H1 (cell line): ENCODE data around the gene INF2. TPM values are rescaled to one million over a fixed set of nuclear protein-coding genes. Genes with fewer than 3 reads are reported as not detected.
"Not testable (repeated sequence)": the region's sequence is repeated elsewhere in the genome, so short reads cannot be mapped to it uniquely, and the experiment has no call there.

Source experiments
- CTCF ChIA-PET: fragments of 300-600 bp; sonication (Branson Sonifier 250); formaldehyde crosslinking; loops from one replicate; lab custom pipeline; 2021; ENCODE audit not compliant: partially characterized antibody; lab: Charles Lee
- POLR2A ChIA-PET: fragments of 300-600 bp; sonication (Branson Sonifier 250); formaldehyde crosslinking; loops from one replicate; lab custom pipeline; 2021; ENCODE audit warnings: inconsistent platforms; ENCODE audit not compliant: partially characterized antibody; lab: Charles Lee
- DNase-seq, 2 experiments: peaks; one replicate each; pipeline versions ENCODE4 v3.0.0 to v3.0.0-alpha.2; 2010 to 2022; ENCODE audit warnings: low spot score in 2 of 2, low read depth in 1 of 2, mixed read lengths in 1 of 2
- FAIRE-seq: peaks from 2 replicates; lab custom pipeline; 2011; peaks lifted over from hg19 to GRCh38; lab: Jason Lieb, UNC
- H2AFZ ChIP-seq: 2 replicates; pipeline ENCODE4 v1.8.1; 2012; ENCODE audit warnings: low read length, inconsistent platforms
- H2AK5ac ChIP-seq: 2 replicates; pipeline ENCODE4 v1.6.1; 2013; ENCODE audit warnings: low read depth, low read length
- H2BK120ac ChIP-seq: replicated peaks from 2 replicates; pipeline ENCODE3; 2013; ENCODE audit warnings: low read depth, low read length, inconsistent platforms
- H2BK12ac ChIP-seq: 2 replicates; pipeline ENCODE4 v1.6.1; 2013; ENCODE audit warnings: low read depth, low read length
- H2BK15ac ChIP-seq: 2 replicates; pipeline ENCODE4 v1.6.1; 2013; ENCODE audit warnings: low read length
- H2BK20ac ChIP-seq: 2 replicates; pipeline ENCODE4 v1.6.1; 2013; ENCODE audit warnings: low read length
- H2BK5ac ChIP-seq: 2 replicates; pipeline ENCODE4 v1.6.1; 2013; ENCODE audit warnings: low read depth, low read length
- H3K14ac ChIP-seq: 2 replicates; pipeline ENCODE4 v1.6.1; 2013; ENCODE audit warnings: inconsistent platforms; ENCODE audit not compliant: insufficient read length
- H3K18ac ChIP-seq: 2 replicates; pipeline ENCODE4 v1.6.1; 2013; ENCODE audit warnings: low read length; ENCODE audit errors: extremely low read depth
- H3K23ac ChIP-seq: 2 replicates; pipeline ENCODE4 v1.6.1; 2013; ENCODE audit warnings: inconsistent platforms; ENCODE audit not compliant: insufficient read length
- H3K23me2 ChIP-seq: 2 replicates; pipeline ENCODE4 v1.6.1; 2013; ENCODE audit warnings: low read depth, low read length
- H3K27ac ChIP-seq: 2 replicates; pipeline ENCODE4 v1.6.1; 2011; ENCODE audit warnings: low read depth, low read length, inconsistent platforms
- H3K27me3 ChIP-seq, 4 experiments: replicated peaks in 1 of 4; 1 replicate in 1 of 4; 2 replicates in 3 of 4; pipeline versions ENCODE4 v1.6.1 to v1.8.1; 2011 to 2013; ENCODE audit warnings: low read length in 3 of 4, mild to moderate bottlenecking in 3 of 4, inconsistent platforms in 2 of 4, mixed read lengths in 2 of 4, moderate library complexity in 1 of 4; ENCODE audit not compliant: control insufficient read depth in 3 of 4, insufficient read depth in 3 of 4; ENCODE audit errors: extremely low read depth in 1 of 4
- H3K36me3 ChIP-seq, 4 experiments: 2 replicates each; pipeline versions ENCODE4 v1.6.1 to v1.8.1; 2011 to 2013; ENCODE audit warnings: mild to moderate bottlenecking in 4 of 4, low read length in 3 of 4, moderate library complexity in 2 of 4, control low read depth in 1 of 4, inconsistent platforms in 1 of 4; ENCODE audit not compliant: insufficient read depth in 4 of 4, control insufficient read depth in 2 of 4
- H3K4ac ChIP-seq: replicated peaks from 2 replicates; pipeline ENCODE3; 2013; ENCODE audit warnings: low read length, low read depth, mixed read lengths, inconsistent platforms; ENCODE audit not compliant: insufficient read length
- H3K4me1 ChIP-seq, 4 experiments: replicated peaks in 1 of 4; 1 replicate in 1 of 4; 2 replicates in 3 of 4; pipeline versions ENCODE4 v1.6.1 to v1.8.1; 2011 to 2013; ENCODE audit warnings: low read length in 3 of 4, inconsistent platforms in 2 of 4, mixed read lengths in 1 of 4; ENCODE audit not compliant: insufficient read depth in 4 of 4, control insufficient read depth in 3 of 4
- H3K4me2 ChIP-seq, 2 experiments: 2 replicates each; pipeline versions ENCODE4 v1.6.1 to v1.8.1; 2011 to 2013; ENCODE audit warnings: low read depth in 2 of 2, low read length in 2 of 2, control low read depth in 1 of 2, inconsistent platforms in 1 of 2, mild to moderate bottlenecking in 1 of 2; ENCODE audit not compliant: insufficient read depth in 1 of 2
- H3K4me3 ChIP-seq, 4 experiments: fragments of 200-600, 300-600 bp in 1 of 4; sonication (generic), shearing (Covaris generic), sonication (Bioruptor Twin) in 1 of 4; 2 replicates each; pipeline versions ENCODE4 v1.5.1 to v1.8.1; 2011 to 2016; ENCODE audit warnings: low read length in 4 of 4, low read depth in 3 of 4, control low read depth in 2 of 4, inconsistent platforms in 2 of 4, mild to moderate bottlenecking in 2 of 4, mixed read lengths in 1 of 4, moderate library complexity in 1 of 4; ENCODE audit not compliant: insufficient read depth in 2 of 4; ENCODE audit errors: extremely low read depth in 1 of 4
- H3K56ac ChIP-seq: replicated peaks from 2 replicates; pipeline ENCODE3; 2013; ENCODE audit warnings: low read depth, mild to moderate bottlenecking, mixed read lengths, low read length, inconsistent platforms; ENCODE audit not compliant: insufficient read length
- H3K79me1 ChIP-seq: 2 replicates; pipeline ENCODE4 v1.6.1; 2013; ENCODE audit warnings: low read depth, low read length, control low read depth
- H3K79me2 ChIP-seq, 2 experiments: 2 replicates each; pipeline versions ENCODE4 v1.6.1 to v1.8.1; 2012 to 2013; ENCODE audit warnings: low read length in 2 of 2, mild to moderate bottlenecking in 2 of 2, inconsistent platforms in 1 of 2; ENCODE audit not compliant: insufficient read depth in 2 of 2, control insufficient read depth in 1 of 2
- H3K9ac ChIP-seq, 4 experiments: replicated peaks in 1 of 4; 1 replicate in 1 of 4; 2 replicates in 3 of 4; pipeline versions ENCODE4 v1.6.1 to v1.8.1; 2011 to 2013; ENCODE audit warnings: low read depth in 3 of 4, low read length in 3 of 4, control low read depth in 2 of 4, mild to moderate bottlenecking in 2 of 4, moderate library complexity in 2 of 4, inconsistent platforms in 1 of 4; ENCODE audit errors: extremely low read depth in 1 of 4
- H3K9me3 ChIP-seq, 2 experiments: 2 replicates each; pipeline versions ENCODE4 v1.6.1 to v1.8.1; 2012 to 2013; ENCODE audit warnings: mild to moderate bottlenecking in 2 of 2, moderate library complexity in 2 of 2, control low read depth in 1 of 2, inconsistent platforms in 1 of 2, low read depth in 1 of 2, low read length in 1 of 2, mixed read lengths in 1 of 2; ENCODE audit not compliant: insufficient read depth in 2 of 2
- H4K20me1 ChIP-seq, 2 experiments: replicated peaks in 1 of 2; 2 replicates each; pipeline versions ENCODE3 to v1.8.1; 2011 to 2013; ENCODE audit warnings: inconsistent platforms in 2 of 2, low read length in 2 of 2, mild to moderate bottlenecking in 1 of 2; ENCODE audit not compliant: insufficient read depth in 2 of 2, control insufficient read depth in 1 of 2
- H4K5ac ChIP-seq: 2 replicates; pipeline ENCODE4 v1.6.1; 2013; ENCODE audit warnings: low read length, low read depth, mixed read lengths, inconsistent platforms; ENCODE audit not compliant: insufficient read length
- H4K8ac ChIP-seq: 2 replicates; pipeline ENCODE4 v1.8.0; 2013; ENCODE audit warnings: mild to moderate bottlenecking, moderate library complexity, low read length, inconsistent platforms; ENCODE audit not compliant: insufficient read depth; ENCODE audit errors: extremely low read depth
- H4K91ac ChIP-seq: replicated peaks from 2 replicates; pipeline ENCODE3; 2013; ENCODE audit warnings: low read length, mixed read lengths, inconsistent platforms; ENCODE audit not compliant: insufficient read length
- WGBS, 2 experiments: shearing (Covaris generic) in 1 of 2; methylation state at CpG; one replicate each; pipeline versions ENCODE4 v1.1.6 to v1.1.7; 2013 to 2015; ENCODE audit warnings: low lambda C conversion rate in 2 of 2, mixed read lengths in 2 of 2, inconsistent platforms in 1 of 2, low coverage in 1 of 2, missing lambda C conversion rate in 1 of 2; ENCODE audit not compliant: insufficient replicate concordance in 2 of 2, insufficient coverage in 1 of 2, insufficient read length in 1 of 2; ENCODE audit errors: extremely low coverage in 1 of 2, missing lambda C conversion rate in 1 of 2; 5-methylcytosine and 5-hydroxymethylcytosine counted together
- polyA plus RNA-seq, 7 experiments: library from polyadenylated mRNA; depleted of rRNA in 3 of 7; stranded (reverse) in 5 of 7; unstranded in 2 of 7; fragments of >200 nt in 5 of 7; fragments of 200-250 nt in 2 of 7; gene quantifications; 1 replicate in 5 of 7; 2 replicates in 1 of 7; 4 replicates in 1 of 7; pipeline versions ENCODE4 v1.2.1 to v1.2.3, GENCODE V29; 2011 to 2013; ENCODE audit warnings: missing spikeins in 2 of 7, mixed read lengths in 2 of 7
- total RNA-seq: library from RNA; stranded (reverse); fragmentation: NEBNext Ultra II Directional; extraction: Animal tissue kit (Norgen Biotek cat#: 25700); gene quantifications from 2 replicates; pipeline ENCODE4 v1.2.1, GENCODE V29; 2021

Gene INF2
- total and polyA plus RNA-seq, 2 of the 8 experiments (the other 6 are each of a cell fraction or from before 2014, with no cell fraction given), result 29.1 to 59.5 TPM

DNA sequence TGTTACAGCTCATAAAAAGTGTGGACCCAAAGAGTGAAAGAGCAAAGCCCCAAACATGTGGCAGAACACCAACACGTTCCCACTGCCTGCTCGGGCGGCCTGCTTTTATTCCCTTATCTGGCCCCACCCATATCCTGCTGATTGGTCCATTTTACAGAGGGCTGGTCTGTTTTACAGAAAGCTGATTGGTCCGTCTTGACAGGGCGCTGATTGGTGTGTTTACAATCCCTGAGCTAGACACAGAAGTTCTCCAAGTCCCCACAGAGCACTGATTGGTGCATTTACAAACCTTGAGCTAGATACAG is 61.3 kb downstream of the INF2 start:
- H2BK120ac ChIP-seq, H2BK12ac ChIP-seq, H2BK5ac ChIP-seq, H3K23me2 ChIP-seq, H3K14ac ChIP-seq, FAIRE-seq, H4K91ac ChIP-seq, H3K27me3 ChIP-seq, H2AK5ac ChIP-seq, H3K56ac ChIP-seq, H3K23ac ChIP-seq, H3K4ac ChIP-seq, H4K8ac ChIP-seq, H2BK20ac ChIP-seq, H2BK15ac ChIP-seq, H3K4me2 ChIP-seq, H2AFZ ChIP-seq, H3K18ac ChIP-seq, H3K9ac ChIP-seq, H3K4me3 ChIP-seq, H4K5ac ChIP-seq, DNase-seq, H3K27ac ChIP-seq: not testable (repeated sequence)
- peaks cover 19% of the 10 kb centered on the region for H3K79me1 ChIP-seq
- H3K4me1 ChIP-seq, result peaks cover 0 to 13% (median 5%) of the 10 kb centered on the region in 4 experiments; a peak in 6 of 7 replicates
- peaks cover 10 to 24% of the 10 kb centered on the region in 2 experiments; a peak in 3 of 4 replicates for H3K79me2 ChIP-seq
- peaks cover 16 to 22% of the 10 kb centered on the region in 2 experiments for H4K20me1 ChIP-seq
- peaks cover under 1 to 13% (median 3%) of the 10 kb centered on the region in 4 experiments; a peak in 4 of 8 replicates for H3K36me3 ChIP-seq
- ChIA-PET CTCF (interaction anchor here (1.0 to 3.5 kb wide), 10 partner anchors 12 to 144 kb away, joined by 3 to 11 read pairs (median 4); partner anchors contain the start of gene ADSS1), POLR2A (interaction anchor here (1.6 kb wide), 1 partner anchor 34 kb away, joined by 3 read pairs; no protein-coding TSS in a partner anchor)
- WGBS, 2 experiments, result 97% methylated on average over 5 of the region's 5 CpGs; no CpG with 5 or more reads in 1 of the 2 experiments
- H3K9me3 ChIP-seq, result peaks cover 10 to 25% of the 10 kb centered on the region in 2 experiments
